Bone marrow (tissue), 2 donors: ENCODE results near the gene STK24.
"Not testable (repeated sequence)": the region's sequence is repeated elsewhere in the genome, so short reads cannot be mapped to it uniquely, and the experiment has no call there.

Experiments
- DNase-seq, 2 donors: peaks; one replicate each; lab custom pipeline; 2025; lab: John Stamatoyannopoulos, UW

STK24 gene

DNA sequence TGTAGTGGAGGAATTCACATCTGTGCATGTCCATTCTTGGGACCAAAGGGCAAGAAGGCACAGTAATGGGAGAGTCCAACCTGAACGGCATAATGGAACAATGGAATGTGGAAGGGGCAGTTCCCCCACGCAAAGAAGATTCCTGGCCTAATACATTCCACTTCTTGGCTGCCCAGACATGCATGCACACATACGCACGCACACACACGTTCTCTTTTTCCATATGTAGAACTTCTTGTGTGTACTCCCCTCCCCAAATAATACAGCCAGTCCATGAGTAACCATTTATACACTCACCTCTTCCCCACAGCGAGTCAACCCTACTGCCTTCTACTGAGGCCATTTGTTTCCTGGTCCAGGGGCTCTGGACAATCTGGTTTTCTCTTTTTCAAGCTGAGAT lies 6.0 kb upstream of the STK24 start:
- DNase-seq = no peak

DNA sequence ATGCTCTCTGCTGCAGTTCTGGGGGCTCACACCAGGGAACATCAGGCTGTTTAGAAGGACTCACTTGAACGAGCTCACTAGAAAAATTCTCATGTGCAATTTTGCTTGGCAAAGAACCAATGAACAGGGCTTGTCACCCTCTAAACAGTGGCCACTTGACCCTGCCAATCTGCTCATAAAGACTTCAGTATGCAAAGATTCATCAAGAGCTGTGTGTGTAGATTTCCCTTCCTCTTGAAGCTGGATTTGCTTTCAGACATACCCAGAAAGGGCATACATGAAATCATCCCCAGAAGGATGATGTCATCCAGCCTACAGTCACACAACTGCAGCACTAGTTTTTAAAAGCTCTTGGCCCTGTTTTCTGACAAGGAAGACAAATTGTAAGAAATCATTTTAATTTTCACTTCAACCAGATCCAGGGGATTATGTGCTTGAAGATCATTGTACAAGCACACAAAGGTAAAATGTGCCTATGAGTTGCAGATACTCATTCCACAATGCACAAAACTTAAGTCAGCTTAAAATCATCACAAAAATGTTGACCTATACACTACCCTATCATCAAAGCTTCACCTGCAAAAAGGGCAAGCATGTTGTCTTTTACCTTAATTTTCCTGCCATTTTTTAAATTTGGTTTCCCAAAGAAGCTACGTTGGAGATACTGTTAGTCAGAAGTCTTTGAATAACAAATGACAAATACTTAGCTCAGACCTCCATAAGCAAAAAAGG lies 5.2 kb upstream of the STK24 start:
- DNase-seq = peak in 1 of 2 donors; percentile 41

DNA sequence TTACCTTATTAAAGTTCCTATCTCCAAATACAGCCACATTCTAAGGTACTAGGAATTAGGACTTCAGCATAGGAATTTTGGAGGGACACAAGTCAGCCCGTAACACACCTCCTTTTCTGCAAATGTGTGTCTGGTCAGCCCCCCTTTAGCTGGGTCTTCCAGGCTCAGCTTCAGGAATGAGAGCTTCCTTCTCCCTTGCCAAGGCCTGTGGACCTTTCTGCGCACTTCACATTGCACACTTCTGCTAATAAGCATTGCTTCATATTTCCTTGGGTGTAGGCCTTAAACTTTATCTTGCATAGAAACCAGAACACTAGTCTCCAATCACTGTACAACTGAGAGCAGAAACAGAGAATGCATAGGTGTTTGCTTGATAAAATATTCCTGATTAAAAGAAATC lies 4.5 kb upstream of the STK24 start:
- no peak for DNase-seq

DNA sequence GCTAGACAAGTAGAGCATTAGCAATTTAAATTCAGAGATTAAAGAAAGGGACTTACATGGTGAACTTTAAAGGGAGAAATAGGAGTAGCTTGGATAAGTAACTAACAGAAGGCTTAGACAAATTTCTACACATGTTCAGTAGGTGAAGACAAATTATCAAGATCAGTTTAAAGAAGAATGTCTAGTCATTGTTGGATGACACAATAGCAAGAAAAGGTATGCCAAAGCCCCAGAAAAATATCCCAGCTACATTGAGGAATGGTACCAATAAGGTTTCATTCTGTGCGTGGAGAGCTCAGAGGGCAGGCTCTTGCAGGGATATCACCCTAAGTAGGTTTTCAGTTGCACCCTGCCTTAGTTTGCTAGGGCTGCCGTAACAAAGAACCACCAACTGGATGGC lies 3.5 kb upstream of the STK24 start:
- no peak for DNase-seq

DNA sequence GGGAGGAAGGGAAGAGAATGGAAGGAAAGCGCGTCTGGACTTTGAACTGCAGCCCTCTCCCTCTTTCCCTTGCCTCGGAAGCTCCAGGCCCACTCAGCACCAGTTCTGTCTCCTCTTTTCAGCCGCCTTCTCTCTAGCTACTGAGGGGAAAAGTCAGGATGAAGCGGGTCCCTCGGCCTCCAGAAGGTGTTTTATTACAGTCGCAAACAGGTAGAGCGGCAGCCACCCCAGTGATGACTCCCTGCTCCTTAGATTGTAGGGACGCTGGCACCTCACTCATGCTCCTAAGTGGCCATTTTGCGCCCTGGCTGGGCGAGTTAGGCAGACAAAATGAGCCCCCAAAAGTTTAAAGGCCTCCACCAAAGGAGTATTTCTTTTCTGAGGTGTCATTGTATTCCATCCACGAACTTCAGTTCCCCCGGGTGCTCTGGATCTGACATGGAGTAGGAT lies 954 bp upstream of the STK24 start:
- no peak for DNase-seq

DNA sequence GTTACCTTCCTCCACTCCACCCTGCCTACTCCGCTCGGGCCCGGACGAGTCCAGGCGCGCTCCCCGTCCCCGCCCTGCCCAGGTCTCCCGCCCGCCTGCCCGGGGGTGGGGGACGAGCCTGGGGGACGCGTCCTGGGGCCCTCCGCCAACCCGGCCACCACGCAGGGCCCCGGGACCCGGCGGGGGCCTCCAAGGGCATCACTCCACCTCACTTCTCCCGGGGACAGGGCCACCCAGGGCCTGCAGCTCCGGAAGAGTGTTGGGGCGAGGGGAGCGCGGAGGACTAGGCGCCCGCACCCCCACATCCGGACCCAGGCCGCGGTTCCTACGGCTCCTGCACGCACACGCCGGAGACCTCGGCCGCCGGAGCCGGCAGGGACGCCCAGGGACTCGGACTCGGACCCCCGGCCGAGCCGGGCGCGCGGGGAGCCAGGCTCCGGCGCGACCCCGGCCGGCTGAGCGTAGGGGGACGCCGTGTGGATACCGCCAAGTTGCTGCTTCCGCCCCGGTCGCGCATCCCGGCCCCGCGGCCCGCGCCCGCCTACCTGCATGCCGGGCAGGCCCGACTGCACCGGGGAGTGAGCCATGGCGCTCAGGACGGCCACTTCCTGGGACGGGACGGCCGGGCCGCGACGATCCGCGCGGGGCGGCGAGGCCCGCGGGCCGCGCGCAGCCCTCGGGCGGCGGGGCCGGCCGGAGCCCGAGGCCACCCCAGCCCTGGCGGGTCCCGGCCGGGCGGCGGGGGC lies 534 bp downstream of the STK24 start:
- no peak for DNase-seq

DNA sequence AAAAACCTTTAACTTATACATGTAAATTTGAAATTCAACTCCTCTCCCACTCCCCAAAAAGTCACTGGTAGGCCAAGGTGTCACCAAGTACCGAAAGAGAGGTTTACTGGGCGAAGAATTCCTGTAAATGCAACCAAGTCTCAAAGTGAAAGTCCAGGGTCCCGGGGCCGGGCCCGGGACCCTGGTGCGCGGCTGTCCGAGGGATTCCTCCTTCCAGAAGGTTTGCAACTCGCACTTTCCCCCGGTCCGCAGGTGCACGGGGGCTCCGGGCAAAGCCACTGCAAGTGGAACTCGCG lies 1.1 kb downstream of the STK24 start:
- DNase-seq = no peak

DNA sequence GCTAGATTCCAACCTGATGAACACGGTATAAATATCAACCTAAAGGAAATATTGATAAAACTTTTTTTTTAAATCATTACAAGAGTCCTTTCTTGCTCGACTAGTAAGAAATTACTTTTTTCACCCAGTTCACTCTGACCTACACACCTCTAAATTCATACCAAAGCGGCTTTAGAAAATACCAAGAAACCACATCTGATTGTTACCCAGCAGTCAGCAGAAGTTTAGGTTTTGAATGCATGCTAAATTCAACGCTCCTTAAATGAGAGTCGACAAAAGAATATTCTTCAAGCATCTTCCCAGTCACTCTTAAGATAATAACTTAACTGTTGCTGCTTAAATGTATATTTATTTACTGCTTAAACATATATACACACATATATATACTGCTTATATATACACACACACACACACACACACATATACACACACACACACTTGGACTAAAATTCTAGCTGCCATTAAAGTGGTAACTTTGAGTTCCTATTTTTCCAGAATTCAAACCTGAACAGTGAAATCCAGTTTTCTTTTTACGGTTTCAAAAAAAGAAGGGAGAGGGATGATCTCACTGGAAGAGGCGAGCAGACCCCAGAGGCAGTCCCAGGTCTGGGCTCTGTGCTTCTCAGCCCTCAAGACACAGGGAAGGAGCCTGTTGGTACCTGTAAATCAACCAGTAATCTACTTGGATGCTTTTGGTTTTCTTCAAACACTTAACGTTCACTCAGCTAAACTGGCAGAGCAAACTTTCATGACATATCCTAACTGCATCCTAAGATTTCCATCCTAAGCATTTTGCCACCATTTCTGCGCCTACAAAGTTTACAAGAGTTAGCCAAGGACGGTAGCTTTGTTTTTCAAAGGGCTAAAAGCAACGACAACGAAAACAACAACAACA lies 1.7 kb downstream of the STK24 start:
- DNase-seq = no peak

DNA sequence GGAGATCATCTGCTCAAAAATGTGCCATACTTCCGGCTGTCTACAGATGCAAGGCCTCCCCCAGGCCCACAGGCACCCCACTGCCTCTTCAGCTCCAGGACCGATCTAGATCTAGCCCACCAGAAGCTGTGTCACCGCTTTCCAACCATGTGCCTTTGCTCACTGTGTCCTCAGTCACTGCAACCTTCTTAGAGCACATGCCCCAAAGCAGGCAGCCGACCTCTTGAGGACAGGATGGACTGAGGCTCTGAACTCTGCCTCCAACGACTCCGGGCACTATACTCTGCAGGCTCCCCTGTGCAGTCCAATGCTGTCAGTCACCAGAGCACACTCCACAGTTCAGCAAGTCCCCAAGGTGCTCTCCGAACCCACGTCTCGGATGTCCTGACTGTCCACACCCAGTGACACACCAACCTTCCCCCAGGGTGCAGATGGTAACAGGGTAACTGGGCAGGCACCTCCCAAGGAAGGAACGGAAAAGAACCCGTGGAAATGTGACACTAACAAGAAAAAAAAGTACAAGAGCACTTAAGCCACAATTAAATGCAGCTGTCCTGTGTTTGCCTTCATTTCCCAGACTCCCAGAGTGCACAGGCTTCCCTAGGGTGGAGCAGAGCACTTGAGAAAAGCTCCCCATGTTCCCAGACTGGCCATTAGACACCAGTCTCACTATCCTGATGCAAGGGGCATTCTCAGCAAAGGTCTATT lies 4.8 kb downstream of the STK24 start:
- peak in 1 of 2 donors; percentile 62 for DNase-seq

DNA sequence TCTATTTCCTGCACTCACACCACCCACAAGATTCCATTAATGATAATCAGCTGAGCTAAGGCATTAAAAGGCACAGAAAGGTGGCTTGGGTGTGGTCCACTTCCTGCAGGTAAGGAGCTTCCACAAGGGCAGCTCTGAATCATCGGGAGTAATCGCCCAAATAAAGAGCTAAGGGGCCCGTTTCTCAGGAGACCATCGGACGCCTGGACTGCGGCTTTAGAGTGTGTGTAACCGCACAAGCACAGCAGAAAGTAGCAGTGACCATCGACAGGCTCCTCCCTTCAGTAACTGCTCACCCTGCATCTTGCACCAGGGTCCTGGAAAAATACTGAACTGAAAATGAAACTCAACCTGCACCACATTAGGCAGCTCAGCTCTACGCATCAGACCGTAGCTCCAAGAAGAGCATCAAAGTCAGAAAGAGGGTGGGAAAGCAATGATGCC lies 6.0 kb downstream of the STK24 start:
- no peak for DNase-seq

DNA sequence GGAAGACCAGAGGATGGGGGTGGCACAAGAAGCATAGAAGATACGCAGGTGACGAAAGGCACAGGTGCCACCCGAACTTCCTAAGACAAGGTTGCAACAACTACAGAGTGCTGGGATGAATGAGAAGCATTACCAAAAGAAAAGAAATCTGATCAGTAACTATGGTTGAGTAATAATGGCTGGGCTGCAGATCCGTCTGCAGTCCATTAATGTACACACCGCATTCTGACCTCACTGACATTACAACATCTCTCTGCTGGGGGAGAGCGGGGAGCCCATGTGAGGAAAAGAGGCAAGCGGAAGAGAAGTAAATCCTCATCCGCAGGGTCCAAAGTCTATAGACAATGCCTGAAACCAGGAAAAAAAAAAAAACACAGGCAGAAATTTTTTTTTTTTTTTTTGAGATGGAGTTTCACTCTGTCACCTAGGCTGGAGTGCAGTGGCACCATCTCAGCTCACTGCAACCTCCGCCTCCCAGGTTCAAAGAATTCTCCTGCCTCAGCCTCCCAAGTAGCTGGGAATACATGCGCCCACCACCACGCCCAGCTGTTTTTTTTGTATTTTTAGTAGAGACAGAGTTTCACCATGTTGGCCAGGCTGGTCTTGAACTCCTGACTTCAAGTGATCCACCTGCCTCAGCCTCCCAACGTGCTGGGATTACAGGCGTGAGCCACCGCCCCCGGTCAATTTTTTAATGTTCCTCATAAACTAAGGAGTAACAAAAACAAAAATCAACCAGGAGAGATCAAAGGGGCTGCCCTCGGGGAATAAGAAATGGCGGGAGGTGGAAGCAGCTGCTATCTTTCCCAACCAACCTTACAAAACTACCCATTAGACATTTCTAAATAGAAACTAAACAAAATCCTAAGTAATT lies 7.2 kb downstream of the STK24 start:
- DNase-seq = not testable (repeated sequence)

DNA sequence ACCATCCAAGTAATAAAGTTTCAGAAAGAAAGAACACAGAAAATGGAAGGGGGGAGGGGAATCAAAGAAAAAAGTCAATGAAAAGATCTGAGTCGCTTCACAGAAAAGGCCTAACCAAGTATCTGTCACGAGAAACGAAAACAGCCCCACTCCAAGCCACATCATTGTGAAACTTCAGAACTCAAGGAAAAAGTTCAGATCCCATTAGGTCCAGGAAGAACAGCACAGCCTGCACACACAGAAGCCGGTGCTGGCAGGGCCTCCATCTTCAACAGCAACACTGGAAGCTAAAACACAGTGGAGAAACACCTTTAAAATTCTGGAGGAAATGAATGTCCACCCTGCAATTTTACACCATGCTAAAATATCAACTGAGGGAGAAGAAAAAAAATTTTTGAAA lies 8.0 kb downstream of the STK24 start:
- DNase-seq = no peak

DNA sequence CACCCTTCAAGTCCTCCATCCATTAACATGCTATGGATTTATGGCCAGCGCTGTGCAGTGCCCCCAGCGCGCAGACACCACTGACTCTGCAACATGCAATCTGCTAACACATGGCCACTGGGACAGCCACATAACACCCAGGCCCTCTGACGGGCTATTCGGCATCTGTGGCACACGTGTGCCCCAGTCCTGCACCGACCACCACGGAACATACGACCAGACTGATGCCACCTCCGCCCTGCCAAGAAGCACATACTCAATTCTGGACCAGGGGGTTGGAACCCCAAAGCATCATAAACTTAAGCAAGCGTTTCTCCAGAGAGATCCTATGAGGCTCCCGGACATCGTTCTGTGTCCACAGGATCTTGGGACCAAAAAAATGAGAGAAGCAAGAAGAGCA lies 9.8 kb downstream of the STK24 start:
- DNase-seq = no peak

DNA sequence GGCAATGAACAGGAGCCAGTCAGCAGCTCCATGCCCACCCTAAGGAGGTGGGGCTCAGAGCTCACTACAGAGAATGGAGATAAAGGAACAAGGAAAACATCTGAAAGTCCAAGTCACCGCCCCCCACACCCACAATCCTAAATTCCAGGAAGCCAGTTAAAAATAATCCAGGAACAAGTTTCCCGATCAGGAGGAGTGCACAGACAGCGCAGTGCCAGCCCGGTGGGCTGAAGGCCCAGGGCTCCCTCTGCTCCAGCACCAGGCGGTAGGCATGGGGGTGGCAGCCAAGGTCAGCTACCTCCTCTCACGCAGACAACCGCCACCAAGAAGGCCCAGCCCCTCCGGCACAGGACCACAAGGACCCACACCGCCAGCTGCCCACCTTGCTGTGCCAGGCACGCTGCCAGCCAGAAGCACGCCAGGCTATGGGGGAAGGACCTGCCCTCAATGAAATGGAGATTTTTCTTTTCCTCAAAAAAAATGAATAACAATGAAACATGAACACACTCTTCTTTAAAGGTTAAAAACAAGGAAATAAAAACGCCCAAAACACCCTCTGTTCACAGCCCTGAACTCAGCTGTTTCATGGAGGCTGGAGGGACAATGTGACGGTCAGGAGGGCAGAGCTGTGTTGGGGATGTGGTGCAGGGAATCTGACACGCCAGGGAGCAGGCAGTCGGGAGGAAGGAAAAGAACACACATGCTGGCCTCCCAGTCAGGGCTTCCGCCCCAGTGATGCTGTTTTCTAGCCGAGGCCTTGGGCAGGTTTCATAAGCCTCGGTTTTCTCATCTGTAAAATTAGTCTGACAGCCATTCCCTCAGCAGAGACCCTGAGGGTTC lies 11.0 kb downstream of the STK24 start:
- no peak for DNase-seq

DNA sequence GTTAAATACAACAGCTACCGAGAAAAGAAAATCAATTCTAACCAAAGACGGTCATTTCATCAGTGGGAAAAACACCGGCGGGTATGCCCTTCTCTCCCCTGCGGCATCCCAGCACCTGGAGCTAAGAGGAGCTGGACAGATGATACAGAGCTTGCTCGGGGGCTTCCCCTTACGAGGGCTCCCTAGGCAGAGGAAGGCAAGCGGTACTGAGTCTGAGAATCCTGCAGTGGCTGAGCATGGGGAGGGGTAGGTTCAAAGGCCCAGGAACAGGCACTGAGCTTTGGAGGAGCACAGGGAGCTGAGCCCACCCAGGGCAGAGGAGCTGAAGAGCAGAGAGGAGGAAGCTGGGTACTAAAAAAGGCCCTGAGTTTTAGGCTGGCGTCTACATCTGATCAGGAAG lies 12.7 kb downstream of the STK24 start:
- DNase-seq = no peak

DNA sequence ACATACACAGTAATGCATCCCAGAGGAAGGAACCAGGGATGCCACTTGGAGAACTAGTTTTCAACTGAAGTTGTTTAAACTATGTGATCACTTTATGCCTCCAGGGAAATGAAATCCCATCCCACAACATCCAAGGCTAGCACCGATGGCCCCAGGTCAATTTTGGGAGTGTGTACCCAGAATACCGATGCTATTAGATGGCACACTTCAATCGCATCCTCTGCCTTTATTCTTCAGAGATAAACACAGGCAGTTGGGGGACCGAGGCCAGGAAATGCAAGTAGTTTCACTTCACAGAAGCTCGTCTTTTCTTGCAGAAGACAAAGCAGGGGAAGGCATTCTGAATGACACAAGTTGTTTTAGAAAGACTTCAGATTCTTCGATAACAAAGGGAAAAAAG lies 13.8 kb downstream of the STK24 start:
- peak in 1 of 2 donors; percentile 31 for DNase-seq

DNA sequence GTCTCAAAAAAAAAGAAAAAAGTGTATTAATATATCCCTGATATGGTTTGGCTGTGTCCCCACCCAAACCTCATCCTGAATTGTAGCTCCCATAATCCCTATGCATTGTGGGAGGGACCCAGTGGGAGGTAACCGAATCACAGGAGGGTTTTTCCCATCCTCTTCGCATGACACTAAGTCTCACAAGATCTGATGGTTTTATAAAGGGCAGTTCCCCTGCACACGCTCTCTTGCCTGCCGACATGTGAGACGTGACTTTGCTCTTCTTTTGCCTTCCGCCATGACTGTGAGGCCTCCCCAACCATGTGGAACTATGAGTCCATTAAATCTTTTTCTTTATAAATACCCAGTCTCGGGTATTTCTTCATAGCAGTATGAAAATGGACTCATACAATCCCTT lies 17.7 kb downstream of the STK24 start:
- DNase-seq = no peak

DNA sequence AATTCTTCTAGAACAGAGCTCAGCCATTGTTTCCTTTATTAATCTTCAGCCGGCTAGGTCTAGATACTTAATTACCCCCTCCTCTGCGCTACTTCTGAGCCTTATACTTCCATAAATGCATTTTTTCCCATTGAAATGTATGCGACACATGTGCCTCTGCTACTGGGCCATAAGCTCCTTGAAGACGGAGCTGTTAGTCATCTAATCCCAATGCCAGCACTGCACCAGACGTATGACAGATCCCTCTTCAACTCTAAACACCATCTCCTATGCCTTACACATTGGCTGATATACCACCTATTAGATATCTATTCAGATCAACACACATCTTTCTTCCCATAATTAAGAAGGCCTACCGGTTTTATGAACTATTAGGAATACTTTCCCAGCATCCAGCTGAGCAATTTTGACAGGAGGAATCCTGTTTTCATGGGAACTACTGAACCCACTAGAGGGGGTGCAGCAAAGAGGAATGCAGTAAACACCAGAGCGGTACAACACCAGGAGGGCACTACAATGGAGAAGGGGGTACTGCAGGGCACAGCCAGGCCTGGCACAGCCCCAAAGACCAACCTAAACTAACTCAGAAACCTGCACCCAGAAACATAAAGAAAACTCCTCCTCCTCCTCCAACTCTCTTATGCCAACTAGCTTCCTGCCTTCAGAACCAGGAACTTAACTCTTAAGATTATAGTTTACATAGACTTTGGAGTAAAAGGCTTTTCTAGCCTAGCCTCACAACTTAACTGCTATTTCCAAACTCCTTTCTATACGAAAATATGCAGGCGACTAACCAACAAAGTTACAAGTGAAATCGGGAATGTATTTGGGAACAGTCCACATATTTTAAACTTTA lies 18.7 kb downstream of the STK24 start:
- no peak for DNase-seq

DNA sequence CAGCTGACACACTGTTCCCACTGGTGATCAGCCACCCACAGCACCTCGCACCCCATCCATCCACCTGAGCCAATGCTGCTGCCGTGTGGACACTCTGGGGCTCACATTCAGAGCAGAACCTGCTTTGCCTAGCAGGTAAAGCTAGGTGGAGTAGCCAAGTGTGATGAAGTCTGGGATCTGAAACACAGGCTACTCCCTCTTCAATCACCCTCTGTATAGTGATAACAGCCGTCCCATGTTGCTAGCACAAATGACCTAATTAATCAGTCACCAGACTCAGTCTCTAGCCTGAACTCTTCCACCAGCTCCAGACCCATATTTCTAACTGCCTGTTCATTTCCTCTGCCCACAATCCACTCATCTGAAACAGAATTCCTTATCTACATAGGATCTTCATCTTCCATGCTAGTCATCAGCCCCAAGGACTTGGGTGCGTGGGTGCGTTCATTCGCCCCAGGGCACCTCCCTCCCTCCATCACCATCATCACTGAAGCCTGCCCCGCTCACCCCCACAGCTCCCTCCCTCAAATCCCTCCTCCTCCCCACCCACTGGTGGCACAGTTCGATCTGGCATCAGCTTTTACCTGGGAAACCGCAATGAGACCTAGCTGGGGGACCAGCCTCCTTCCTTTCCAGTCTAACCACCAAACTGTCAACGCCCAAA lies 19.8 kb downstream of the STK24 start:
- no peak for DNase-seq
